HCT116 (cell line): ENCODE measurements around the gene TGFBR1.

ENCODE experiments used
- ATF3 ChIP-seq: IDR thresholded peaks from 2 replicates; pipeline ENCODE4 v1.6.1; 2012
- CEBPB ChIP-seq: IDR thresholded peaks from 2 replicates; pipeline ENCODE4 v1.6.1; 2012; ENCODE audit warnings: low read depth
- CTCF ChIP-seq, 3 experiments: fragments of 200-600 bp in 1 of 3; sonication (generic) in 1 of 3; IDR thresholded peaks in 2 of 3; conservative IDR thresholded peaks in 1 of 3; 2 replicates each; pipeline ENCODE4 v1.5.1; 2012 to 2017; ENCODE audit warnings: low read depth in 2 of 3, low read length in 2 of 3, antibody characterized with exemption in 1 of 3, borderline replicate concordance in 1 of 3, control low read depth in 1 of 3, mild to moderate bottlenecking in 1 of 3, mixed read lengths in 1 of 3, mixed run types in 1 of 3, moderate library complexity in 1 of 3; ENCODE audit not compliant: insufficient read depth in 1 of 3
- EGR1 ChIP-seq: IDR thresholded peaks from 2 replicates; pipeline ENCODE4 v1.6.1; 2012; ENCODE audit warnings: low read depth
- EZH2phosphoT487 ChIP-seq: fragments of 200-600 bp; IDR thresholded peaks from 2 replicates; pipeline ENCODE4 v1.6.1; 2018; ENCODE audit warnings: antibody characterized with exemption, borderline replicate concordance
- JUND ChIP-seq: IDR thresholded peaks from 2 replicates; pipeline ENCODE4 v1.6.1; 2012
- POLR2A ChIP-seq: IDR thresholded peaks from 2 replicates; pipeline ENCODE4 v1.7.0; 2011; ENCODE audit warnings: borderline replicate concordance; ENCODE audit not compliant: insufficient read depth, insufficient read length; ENCODE audit errors: extremely low read depth
- POLR2AphosphoS5 ChIP-seq: IDR thresholded peaks from 2 replicates; pipeline ENCODE4 v1.6.1; 2011; ENCODE audit warnings: mild to moderate bottlenecking, low read depth, low read length, moderate library complexity
- RAD21 ChIP-seq: IDR thresholded peaks from 2 replicates; pipeline ENCODE4 v1.6.1; 2012; ENCODE audit warnings: low read depth, mild to moderate bottlenecking
- REST ChIP-seq: IDR thresholded peaks from 2 replicates; pipeline ENCODE4 v1.6.1; 2012; ENCODE audit warnings: low read depth
- SIN3A ChIP-seq: IDR thresholded peaks from 2 replicates; pipeline ENCODE4 v1.6.1; 2012; ENCODE audit warnings: low read depth
- SP1 ChIP-seq: IDR thresholded peaks from 2 replicates; pipeline ENCODE4 v1.6.1; 2012; ENCODE audit warnings: low read depth
- ZFX ChIP-seq: fragments of 450-650 bp; IDR thresholded peaks from 2 replicates; pipeline ENCODE4 v1.6.1; 2017
- ZNF274 ChIP-seq: fragments of 200-500 bp; sonication (Bioruptor generic); IDR thresholded peaks from 2 replicates; pipeline ENCODE4 v1.6.1; 2014; ENCODE audit warnings: mild to moderate bottlenecking, low read depth, low read length, inconsistent platforms

GRCh38 chr9:99108131-99108530 lies 3.2 kb downstream of the TGFBR1 start:
- TF ChIP-seq EZH2phosphoT487 = no peak
- no peak for TF ChIP-seq ZNF274
- no peak for TF ChIP-seq CTCF (IDR thresholded peaks at IDR 0.05 in 2 of 3, conservative IDR thresholded peaks at IDR 0.05 in 1 of 3; ENCODE audit: borderline replicate concordance in 1 of 3, insufficient read depth in 1 of 3, low read depth in 2 of 3, low read length in 2 of 3)
- no peak for TF ChIP-seq ATF3
- TF ChIP-seq SP1 = no peak
- TF ChIP-seq POLR2AphosphoS5 = no peak
- TF ChIP-seq RAD21 = no peak
- TF ChIP-seq POLR2A = no peak
- TF ChIP-seq CEBPB = no peak
- no peak for TF ChIP-seq REST
- no peak for TF ChIP-seq EGR1
- no peak for TF ChIP-seq SIN3A
- TF ChIP-seq JUND = no peak
- no peak for TF ChIP-seq ZFX
